Esophagus muscularis mucosa (tissue), 3 donors: ENCODE measurements around the gene KATNB1.

Experiments
- POLR2A ChIP-seq: fragments of 450-650 bp; IDR thresholded peaks from one replicate; pipeline ENCODE4 v1.6.1; 2017; ENCODE audit warnings: antibody characterized with exemption, moderate library complexity, mild to moderate bottlenecking, low read depth
- POLR2AphosphoS5 ChIP-seq, 2 donors: sonication (generic); formaldehyde crosslinking; IDR thresholded peaks; one replicate each; pipeline ENCODE4 v1.6.1; 2017; ENCODE audit warnings: antibody characterized with exemption in 2 of 2
- TF ChIP-seq, protein P1 (sequence below), 3 experiments: fragments of 200-600 bp in 2 of 3; fragments of 450-650 bp in 1 of 3; sonication (generic) in 2 of 3; IDR thresholded peaks; one replicate each; pipeline ENCODE4 v1.5.1; 2017 to 2019; ENCODE audit warnings: antibody characterized with exemption in 3 of 3, mild to moderate bottlenecking in 2 of 3, moderate library complexity in 1 of 3

DNA sequence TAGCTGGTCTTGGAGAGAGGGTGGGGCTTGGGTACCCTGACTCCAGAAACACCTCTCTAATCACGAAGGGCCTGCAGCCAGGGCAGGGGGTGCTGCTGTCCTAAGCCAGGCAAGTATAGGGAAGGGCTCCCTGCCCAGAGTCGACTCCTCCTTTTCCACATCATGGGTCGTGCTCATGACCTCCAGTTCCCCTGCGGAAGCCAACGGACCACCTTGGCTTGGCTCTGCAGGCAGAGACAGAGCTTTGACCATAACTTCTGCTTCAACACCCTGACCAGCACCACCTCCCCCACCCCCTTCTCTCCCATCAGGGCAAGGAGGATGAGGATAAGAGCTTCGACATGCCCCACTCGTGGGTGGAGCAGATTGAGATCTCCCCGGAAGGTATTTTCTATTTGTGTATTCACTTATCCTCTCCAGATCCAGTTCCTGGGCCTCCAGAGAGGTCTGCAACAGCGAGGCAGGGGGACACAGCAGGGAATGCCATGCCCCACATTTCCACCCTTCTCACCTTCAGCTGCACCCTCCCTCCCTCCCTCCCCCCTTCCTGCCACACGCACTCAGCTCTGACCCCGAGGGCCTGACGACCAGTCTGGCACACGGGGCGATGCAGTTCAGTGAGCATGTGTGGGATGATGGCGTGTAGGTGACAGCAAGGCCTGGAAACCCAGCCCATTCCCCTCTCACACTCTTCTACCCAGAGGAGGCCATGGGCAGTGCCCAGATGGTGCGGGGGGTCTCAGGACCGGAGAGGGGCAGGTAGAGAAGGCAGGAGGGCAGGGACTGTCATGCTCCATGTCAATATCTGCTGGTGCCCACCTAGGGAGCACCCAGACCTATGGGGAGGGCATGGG, 14.0 kb upstream of the KATNB1 start:
- no peak for TF ChIP-seq POLR2AphosphoS5 (IDR thresholded peaks at IDR 0.05)
- TF ChIP-seq POLR2A, result no peak
- TF ChIP-seq, protein P1, sequence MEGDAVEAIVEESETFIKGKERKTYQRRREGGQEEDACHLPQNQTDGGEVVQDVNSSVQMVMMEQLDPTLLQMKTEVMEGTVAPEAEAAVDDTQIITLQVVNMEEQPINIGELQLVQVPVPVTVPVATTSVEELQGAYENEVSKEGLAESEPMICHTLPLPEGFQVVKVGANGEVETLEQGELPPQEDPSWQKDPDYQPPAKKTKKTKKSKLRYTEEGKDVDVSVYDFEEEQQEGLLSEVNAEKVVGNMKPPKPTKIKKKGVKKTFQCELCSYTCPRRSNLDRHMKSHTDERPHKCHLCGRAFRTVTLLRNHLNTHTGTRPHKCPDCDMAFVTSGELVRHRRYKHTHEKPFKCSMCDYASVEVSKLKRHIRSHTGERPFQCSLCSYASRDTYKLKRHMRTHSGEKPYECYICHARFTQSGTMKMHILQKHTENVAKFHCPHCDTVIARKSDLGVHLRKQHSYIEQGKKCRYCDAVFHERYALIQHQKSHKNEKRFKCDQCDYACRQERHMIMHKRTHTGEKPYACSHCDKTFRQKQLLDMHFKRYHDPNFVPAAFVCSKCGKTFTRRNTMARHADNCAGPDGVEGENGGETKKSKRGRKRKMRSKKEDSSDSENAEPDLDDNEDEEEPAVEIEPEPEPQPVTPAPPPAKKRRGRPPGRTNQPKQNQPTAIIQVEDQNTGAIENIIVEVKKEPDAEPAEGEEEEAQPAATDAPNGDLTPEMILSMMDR (IDR thresholded peaks at IDR 0.05), result no peak
